22Rv1 (cell line): ENCODE results near the gene RPTOR.

Experiments used
- H3K27ac ChIP-seq: fragments of 450-650 bp; 2 replicates; pipeline ENCODE4 v1.5.1; 2017
- CTCF ChIP-seq: fragments of 450-650 bp; IDR thresholded peaks from 2 replicates; pipeline ENCODE4 v1.5.1; 2017; ENCODE audit warnings: mild to moderate bottlenecking
- ZFX ChIP-seq: fragments of 450-650 bp; IDR thresholded peaks from 2 replicates; pipeline ENCODE4 v1.6.1; 2017; ENCODE audit warnings: antibody characterized with exemption, borderline replicate concordance

Gene RPTOR

GRCh38 chr17:80677214-80677756 is 132.6 kb downstream of the RPTOR start:
- H3K27ac ChIP-seq, result no peak overlapping the region
- TF ChIP-seq CTCF (no peak), ZFX (no peak)

GRCh38 chr17:80679816-80680215 is 135.2 kb downstream of the RPTOR start:
- H3K27ac ChIP-seq, result no peak overlapping the region
- TF ChIP-seq ZFX, result no peak
- no peak for TF ChIP-seq CTCF

GRCh38 chr17:80681215-80681614 is 136.6 kb downstream of the RPTOR start:
- TF ChIP-seq ZFX (no peak), CTCF (no peak)
- H3K27ac ChIP-seq, result no peak overlapping the region

- TF ChIP-seq CTCF (no peak), ZFX (no peak)
- H3K27ac ChIP-seq, result no peak overlapping the region
These were observed 137.7 kb downstream of the RPTOR start for GRCh38 chr17:80682372-80682771.

GRCh38 chr17:80683625-80684104 is 139.0 kb downstream of the RPTOR start:
- no peak overlapping the region for H3K27ac ChIP-seq
- TF ChIP-seq ZFX, result no peak
- TF ChIP-seq CTCF, result no peak

GRCh38 chr17:80687839-80688238 is 143.2 kb downstream of the RPTOR start:
- no peak for TF ChIP-seq CTCF
- no peak for TF ChIP-seq ZFX
- no peak overlapping the region for H3K27ac ChIP-seq

- TF ChIP-seq CTCF (no peak), ZFX (no peak)
- H3K27ac ChIP-seq, result no peak overlapping the region
These were observed 144.5 kb downstream of the RPTOR start for GRCh38 chr17:80689129-80689619.
